HepG2 (cell line): ENCODE measurements around the gene TUBB4A. TPM values are rescaled to one million over a fixed set of nuclear protein-coding genes. Genes with fewer than 3 reads are reported as not detected.
A peak's percentile ranks its signal among the peaks of the same experiment; 100 is the strongest.

Experiments used
- ATAC-seq: fragments of 200-7000 bp; cut with Tn5 transposase; 3 replicates; pipeline ENCODE4 v1.9.1; 2020; ENCODE audit warnings: mild to moderate bottlenecking, moderate library complexity
- BruUV-seq: library from RNA; stranded (reverse); fragments of 400-500 nt; replicated peaks from 2 replicates; lab custom pipeline; 2021; lab: Mats Ljungman, UMichigan
- CTCF ChIA-PET: fragments of 300-600 bp; formaldehyde crosslinking; extraction: SDS; loops from one replicate; lab custom pipeline; 2021; ENCODE audit warnings: low total read pairs, inconsistent platforms, low intra/inter-chr PET ratio; lab: Yijun Ruan, JAX
- POLR2A ChIA-PET: fragments of 350-600 bp; sonication (Branson Sonifier 250); formaldehyde crosslinking; loops from one replicate; lab custom pipeline; 2020; ENCODE audit warnings: antibody characterized with exemption, inconsistent platforms; lab: Yijun Ruan, JAX
- DNase-seq: peaks from one replicate; pipeline ENCODE4 v3.0.0-alpha.2; 2015; ENCODE audit warnings: low spot score
- FAIRE-seq: peaks from 3 replicates; lab custom pipeline; 2011; peaks lifted over from hg19 to GRCh38; lab: Jason Lieb, UNC
- H2AFZ ChIP-seq: one replicate; pipeline ENCODE4 v1.6.1; 2011; ENCODE audit warnings: low read length, inconsistent platforms
- H3K27ac ChIP-seq: fragments of 300-600 bp; 3 replicates; pipeline ENCODE4 v1.8.0; 2011; ENCODE audit warnings: mixed run types, mild to moderate bottlenecking, mixed read lengths, low read length, inconsistent platforms; ENCODE audit not compliant: insufficient read depth; ENCODE audit errors: extremely low read length
- H3K27me3 ChIP-seq, 2 experiments: fragments of 200-600 bp in 1 of 2; 2 replicates in 1 of 2; 3 replicates in 1 of 2; pipeline versions ENCODE4 v1.6.0 to v1.8.0; 2011; ENCODE audit warnings: low read length in 2 of 2, mild to moderate bottlenecking in 2 of 2, moderate library complexity in 2 of 2, inconsistent platforms in 1 of 2; ENCODE audit not compliant: insufficient read depth in 2 of 2, control insufficient read depth in 1 of 2
- H3K36me3 ChIP-seq, 2 experiments: fragments of 200-600 bp in 1 of 2; replicated peaks in 1 of 2; 2 replicates in 1 of 2; 3 replicates in 1 of 2; pipeline versions ENCODE4 v1.5.1 to v1.8.0; 2011; ENCODE audit warnings: low read length in 2 of 2, inconsistent platforms in 1 of 2; ENCODE audit not compliant: insufficient read depth in 2 of 2, control insufficient read depth in 1 of 2
- H3K4me1 ChIP-seq: 2 replicates; pipeline ENCODE4 v1.5.1; 2012; ENCODE audit warnings: low read length, inconsistent platforms; ENCODE audit not compliant: insufficient read depth
- H3K4me2 ChIP-seq: 2 replicates; pipeline ENCODE4 v1.6.0; 2011; ENCODE audit warnings: low read depth, low read length, inconsistent platforms
- H3K4me3 ChIP-seq, 3 experiments: fragments of 200-600 bp in 1 of 3; sonication (generic), shearing (Covaris generic) in 1 of 3; replicated peaks in 1 of 3; 2 replicates each; pipeline ENCODE4 v1.5.1; 2011 to 2016; ENCODE audit warnings: low read length in 3 of 3, inconsistent platforms in 2 of 3, low read depth in 2 of 3, mild to moderate bottlenecking in 2 of 3, control low read depth in 1 of 3, mixed read lengths in 1 of 3; ENCODE audit not compliant: insufficient read depth in 1 of 3
- H3K79me2 ChIP-seq: one replicate; pipeline ENCODE4 v1.6.1; 2011; ENCODE audit warnings: low read length, inconsistent platforms; ENCODE audit not compliant: insufficient read depth
- H3K9ac ChIP-seq: 2 replicates; pipeline ENCODE4 v1.6.0; 2011; ENCODE audit warnings: mild to moderate bottlenecking, low read depth, low read length, inconsistent platforms; ENCODE audit not compliant: insufficient read depth
- H3K9me3 ChIP-seq: 2 replicates; pipeline ENCODE4 v1.5.1; 2012; ENCODE audit warnings: mild to moderate bottlenecking, low read length
- H4K20me1 ChIP-seq: 2 replicates; pipeline ENCODE4 v1.6.0; 2011; ENCODE audit warnings: inconsistent platforms, mild to moderate bottlenecking, low read length, moderate library complexity; ENCODE audit not compliant: insufficient read depth
- CHCHD3 ChIP-seq: sonication (generic); formaldehyde crosslinking; IDR thresholded peaks from 2 replicates; pipeline ENCODE4 v1.8.0; 2022; ENCODE audit warnings: mild to moderate bottlenecking, missing genetic modification reagents, moderate library complexity
- ERF ChIP-seq: IDR thresholded peaks from 2 replicates; pipeline ENCODE4 v1.6.1; 2018; ENCODE audit warnings: missing biosample characterization, missing genetic modification reagents
- HDAC2 ChIP-seq: sonication (generic); formaldehyde crosslinking; IDR thresholded peaks from 2 replicates; pipeline ENCODE4 v1.4.0; 2020; ENCODE audit warnings: missing genetic modification reagents
- HNRNPK ChIP-seq: fragments of 200-400 bp; formaldehyde crosslinking; IDR thresholded peaks from 2 replicates; pipeline ENCODE4 v1.6.1; 2018; ENCODE audit warnings: low read length, low read depth, moderate library complexity, mild to moderate bottlenecking; ENCODE audit not compliant: poor library complexity, severe bottlenecking
- MTF2 ChIP-seq: sonication (generic); formaldehyde crosslinking; IDR thresholded peaks from 2 replicates; pipeline ENCODE4 v1.5.0; 2020; ENCODE audit warnings: missing genetic modification reagents, borderline replicate concordance
- NFYB ChIP-seq: sonication (generic); formaldehyde crosslinking; IDR thresholded peaks from 2 replicates; pipeline ENCODE4 v1.4.0; 2020; ENCODE audit warnings: missing genetic modification reagents
- RAD21 ChIP-seq: fragments of 450-650 bp; formaldehyde crosslinking; IDR thresholded peaks from 2 replicates; pipeline ENCODE4 v1.5.0; 2020; ENCODE audit warnings: mild to moderate bottlenecking
- SAP130 ChIP-seq: IDR thresholded peaks from 2 replicates; pipeline ENCODE4 v1.6.1; 2016; ENCODE audit warnings: low read depth
- SP1 ChIP-seq, 2 experiments: fragments of 450-650 bp in 1 of 2; sonication (generic) in 1 of 2; formaldehyde crosslinking in 1 of 2; IDR thresholded peaks; 2 replicates each; pipeline versions ENCODE4 v1.4.0 to v1.6.1; 2016 to 2020; ENCODE audit warnings: missing genetic modification reagents in 1 of 2
- SP5 ChIP-seq: IDR thresholded peaks from 2 replicates; pipeline ENCODE4 v1.6.1; 2016; ENCODE audit warnings: low read depth, borderline replicate concordance
- TBX2 ChIP-seq: sonication (generic); formaldehyde crosslinking; IDR thresholded peaks from 2 replicates; pipeline ENCODE4 v1.5.0; 2020; ENCODE audit warnings: missing genetic modification reagents, mild to moderate bottlenecking, borderline replicate concordance
- ZNF496 ChIP-seq: sonication (generic); formaldehyde crosslinking; IDR thresholded peaks from 2 replicates; pipeline ENCODE4 v1.8.1; 2023; ENCODE audit warnings: mild to moderate bottlenecking, moderate library complexity, missing genetic modification reagents; ENCODE audit not compliant: insufficient replicate concordance
- ZNF543 ChIP-seq: sonication (generic); formaldehyde crosslinking; IDR thresholded peaks from 2 replicates; pipeline ENCODE4 v1.4.0; 2020; ENCODE audit warnings: mild to moderate bottlenecking, missing genetic modification reagents
- WGBS: methylation state at CpG from one replicate; pipeline ENCODE4 v1.1.6; 2017; ENCODE audit warnings: low lambda C conversion rate; 5-methylcytosine and 5-hydroxymethylcytosine counted together
- in situ Hi-C: cut with HindIII; loops from 2 replicates; pipeline ENCODE4 v1.10.0; 2017; ENCODE audit warnings: low pct_unique_long_range_greater_than_20kb; ENCODE audit not compliant: extremely low pct_ligation_motif_present
- intact Hi-C: fragments of 100-400 bp; cut with micrococcal nuclease; formaldehyde crosslinking; loops from one replicate; pipeline ENCODE4 v1.10.0; 2022; ENCODE audit not compliant: unreplicated experiment
- polyA plus RNA-seq, 8 experiments: library from polyadenylated mRNA; depleted of rRNA in 3 of 8; stranded (reverse) in 7 of 8; unstranded in 1 of 8; fragments of >200 nt; fragmentation: Illumina TruSeq in 4 of 8; extraction: Trizol in 4 of 8; gene quantifications; 2 replicates each; pipeline versions ENCODE4 v1.2.1 to v1.2.3, GENCODE V29; 2011 to 2016; ENCODE audit warnings: low read depth in 4 of 8, missing spikeins in 1 of 8, mixed read lengths in 1 of 8; ENCODE audit not compliant: insufficient read depth in 1 of 8
- total RNA-seq, 5 experiments: library from RNA; depleted of rRNA; stranded (reverse); fragments of >200 nt; fragmentation: Illumina TruSeq; extraction: Trizol; gene quantifications; 2 replicates each; pipeline ENCODE4 v1.2.3, GENCODE V29; 2016; ENCODE audit warnings: low read depth in 1 of 5
- TF ChIP-seq, protein P1 (sequence below): sonication (generic); formaldehyde crosslinking; IDR thresholded peaks from 2 replicates; pipeline ENCODE4 v1.9.0; 2021; ENCODE audit warnings: missing genetic modification reagents, mild to moderate bottlenecking, borderline replicate concordance
- TF ChIP-seq, protein P2 (sequence below): sonication (generic); formaldehyde crosslinking; IDR thresholded peaks from 2 replicates; pipeline ENCODE4 v1.4.0; 2020; ENCODE audit warnings: missing genetic modification reagents
- TF ChIP-seq, protein P3 (sequence below): sonication (generic); formaldehyde crosslinking; IDR thresholded peaks from 2 replicates; pipeline ENCODE4 v1.4.0; 2020; ENCODE audit warnings: low read depth, mild to moderate bottlenecking, missing genetic modification reagents

Gene TUBB4A
- total and polyA plus RNA-seq, 2 of the 13 experiments (the other 11 are each of a cell fraction or from before 2014, with no cell fraction given): not detected

DNA sequence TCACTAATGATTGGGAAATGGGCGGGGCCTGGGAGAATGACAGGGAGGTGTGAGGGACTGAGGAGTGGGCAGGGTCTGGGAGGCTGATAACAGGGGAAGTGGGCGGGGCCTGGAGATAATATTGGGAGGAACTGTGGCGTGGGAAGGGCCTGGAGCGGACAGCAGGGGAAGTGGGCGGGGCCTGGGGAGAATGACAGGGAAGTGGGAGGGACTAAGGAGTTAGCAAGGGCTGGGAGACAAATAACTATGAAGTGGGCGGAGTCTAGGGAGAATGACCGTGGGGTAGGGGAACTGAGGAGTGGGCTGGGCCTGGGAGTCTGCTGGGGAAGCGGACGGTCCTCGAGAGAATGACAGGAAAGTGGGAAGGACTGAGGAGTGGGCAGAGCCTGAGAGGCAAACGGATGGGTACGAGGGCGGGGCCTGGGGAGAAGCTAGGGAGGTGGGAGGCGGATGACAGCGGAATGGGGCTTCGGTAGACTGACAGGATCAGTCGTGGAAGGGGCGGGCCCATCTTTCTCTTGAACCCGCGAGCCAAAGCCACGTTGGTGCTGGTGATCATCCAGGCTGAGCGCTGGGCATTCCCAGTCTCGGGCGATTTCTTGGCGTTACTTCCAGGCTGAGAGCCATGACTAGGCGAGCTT lies 14.0 kb upstream of the TUBB4A start:
- Histone ChIP-seq H3K79me2 (no peaks in the 10 kb centered on the region), H4K20me1 (no peaks in the 10 kb centered on the region), H3K27me3 (no peaks in the 10 kb centered on the region; a peak in 1 of 5 replicates), H3K9ac (peak overlapping the region; percentile 57), H3K27ac (no peak overlapping the region), H3K4me1 (peaks cover 52% of the 10 kb centered on the region), H2AFZ (no peak overlapping the region), H3K9me3 (no peaks in the 10 kb centered on the region), H3K36me3 (no peaks in the 10 kb centered on the region), H3K4me3 (peak overlapping the region; percentile 54 to 88 (median 78); a peak in 5 of 6 replicates), H3K4me2 (peak overlapping the region; percentile 97)
- DNase-seq (peak; percentile 77), FAIRE-seq (no peak), ATAC-seq (peak; percentile 69)
- CTCF ChIA-PET: interaction anchor here (1.4 to 2.4 kb wide), 2 partner anchors 34 to 116 kb away, joined by 3 to 24 read pairs; partner anchors contain the start of gene DENND1C
- intact Hi-C loops: loop anchor here (2.0 kb wide), 2 partner anchors 117 to 347 kb away; no protein-coding TSS in a partner anchor
- 12% methylated on average over 21 of the region's 26 CpGs for WGBS
- no TSS peak for BruUV-seq
- POLR2A ChIA-PET: interaction anchor here (0.9 to 1.6 kb wide), 5 partner anchors 8 to 222 kb away, joined by 3 to 8 read pairs (median 4); partner anchors contain the start of genes C3, GPR108, KHSRP and TNFSF9
- in situ Hi-C loops: loop anchor here (5.0 kb wide), 1 partner anchor 116 kb away; no protein-coding TSS in a partner anchor
- TF ChIP-seq SAP130 (CRISPR knock-in tag) (peak; percentile 23), HDAC2 (CRISPR knock-in tag) (0 out of 2 replicates have a peak, but pooled peaks have one; percentile 15), ERF (0 out of 2 replicates have a peak, but pooled peaks have one; percentile 36), NFYB (peak; percentile 24; the same call in 1 of the 2 replicates), SP1 (IDR thresholded peaks at IDR 0.05) (peak; percentile 13; the same call in 1 of the 2 replicates), SP1 (CRISPR knock-in tag; IDR thresholded peaks at IDR 0.05) (peak; percentile 37; the same call in 1 of the 2 replicates), HNRNPK (no peak), RAD21 (CRISPR knock-in tag) (no peak), TBX2 (CRISPR knock-in tag) (0 out of 2 replicates have a peak, but pooled peaks have one; percentile 22), ZNF496 (CRISPR knock-in tag) (no peak), CHCHD3 (CRISPR knock-in tag) (0 out of 2 replicates have a peak, but pooled peaks have one; percentile 39), MTF2 (CRISPR knock-in tag) (0 out of 2 replicates have a peak, but pooled peaks have one; percentile 22), SP5 (CRISPR knock-in tag) (0 out of 2 replicates have a peak, but pooled peaks have one; percentile 21), ZNF543 (CRISPR knock-in tag) (no peak)
- TF ChIP-seq, protein P1, sequence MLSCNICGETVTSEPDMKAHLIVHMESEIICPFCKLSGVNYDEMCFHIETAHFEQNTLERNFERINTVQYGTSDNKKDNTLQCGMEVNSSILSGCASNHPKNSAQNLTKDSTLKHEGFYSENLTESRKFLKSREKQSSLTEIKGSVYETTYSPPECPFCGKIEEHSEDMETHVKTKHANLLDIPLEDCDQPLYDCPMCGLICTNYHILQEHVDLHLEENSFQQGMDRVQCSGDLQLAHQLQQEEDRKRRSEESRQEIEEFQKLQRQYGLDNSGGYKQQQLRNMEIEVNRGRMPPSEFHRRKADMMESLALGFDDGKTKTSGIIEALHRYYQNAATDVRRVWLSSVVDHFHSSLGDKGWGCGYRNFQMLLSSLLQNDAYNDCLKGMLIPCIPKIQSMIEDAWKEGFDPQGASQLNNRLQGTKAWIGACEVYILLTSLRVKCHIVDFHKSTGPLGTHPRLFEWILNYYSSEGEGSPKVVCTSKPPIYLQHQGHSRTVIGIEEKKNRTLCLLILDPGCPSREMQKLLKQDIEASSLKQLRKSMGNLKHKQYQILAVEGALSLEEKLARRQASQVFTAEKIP (CRISPR knock-in tag): no peak
- TF ChIP-seq, protein P2, sequence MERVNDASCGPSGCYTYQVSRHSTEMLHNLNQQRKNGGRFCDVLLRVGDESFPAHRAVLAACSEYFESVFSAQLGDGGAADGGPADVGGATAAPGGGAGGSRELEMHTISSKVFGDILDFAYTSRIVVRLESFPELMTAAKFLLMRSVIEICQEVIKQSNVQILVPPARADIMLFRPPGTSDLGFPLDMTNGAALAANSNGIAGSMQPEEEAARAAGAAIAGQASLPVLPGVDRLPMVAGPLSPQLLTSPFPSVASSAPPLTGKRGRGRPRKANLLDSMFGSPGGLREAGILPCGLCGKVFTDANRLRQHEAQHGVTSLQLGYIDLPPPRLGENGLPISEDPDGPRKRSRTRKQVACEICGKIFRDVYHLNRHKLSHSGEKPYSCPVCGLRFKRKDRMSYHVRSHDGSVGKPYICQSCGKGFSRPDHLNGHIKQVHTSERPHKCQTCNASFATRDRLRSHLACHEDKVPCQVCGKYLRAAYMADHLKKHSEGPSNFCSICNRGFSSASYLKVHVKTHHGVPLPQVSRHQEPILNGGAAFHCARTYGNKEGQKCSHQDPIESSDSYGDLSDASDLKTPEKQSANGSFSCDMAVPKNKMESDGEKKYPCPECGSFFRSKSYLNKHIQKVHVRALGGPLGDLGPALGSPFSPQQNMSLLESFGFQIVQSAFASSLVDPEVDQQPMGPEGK (CRISPR knock-in tag): 0 out of 2 replicates have a peak, but pooled peaks have one; percentile 11
- TF ChIP-seq, protein P3, sequence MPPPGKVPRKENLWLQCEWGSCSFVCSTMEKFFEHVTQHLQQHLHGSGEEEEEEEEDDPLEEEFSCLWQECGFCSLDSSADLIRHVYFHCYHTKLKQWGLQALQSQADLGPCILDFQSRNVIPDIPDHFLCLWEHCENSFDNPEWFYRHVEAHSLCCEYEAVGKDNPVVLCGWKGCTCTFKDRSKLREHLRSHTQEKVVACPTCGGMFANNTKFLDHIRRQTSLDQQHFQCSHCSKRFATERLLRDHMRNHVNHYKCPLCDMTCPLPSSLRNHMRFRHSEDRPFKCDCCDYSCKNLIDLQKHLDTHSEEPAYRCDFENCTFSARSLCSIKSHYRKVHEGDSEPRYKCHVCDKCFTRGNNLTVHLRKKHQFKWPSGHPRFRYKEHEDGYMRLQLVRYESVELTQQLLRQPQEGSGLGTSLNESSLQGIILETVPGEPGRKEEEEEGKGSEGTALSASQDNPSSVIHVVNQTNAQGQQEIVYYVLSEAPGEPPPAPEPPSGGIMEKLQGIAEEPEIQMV (CRISPR knock-in tag): peak; percentile 25; the same call in 1 of the 2 replicates
